Esophagus mucosa (tissue), 1 donor: ENCODE results near the gene RGS11. TPM values are rescaled to one million over a fixed set of nuclear protein-coding genes. Genes with fewer than 3 reads are reported as not detected.

Experiments
- ATAC-seq: fragments of 200-7000 bp; cut with Tn5 transposase; one replicate; pipeline ENCODE4 v1.9.1; 2020
- total RNA-seq: library from RNA; stranded (reverse); gene quantifications from one replicate; pipeline ENCODE4 v1.2.4, GENCODE V29; 2023
- donor health status: DM: yes; HTN: yes; CAD: no.

Gene RGS11
- total RNA-seq, 1 donor from 2014 or later: 0.92 TPM

DNA sequence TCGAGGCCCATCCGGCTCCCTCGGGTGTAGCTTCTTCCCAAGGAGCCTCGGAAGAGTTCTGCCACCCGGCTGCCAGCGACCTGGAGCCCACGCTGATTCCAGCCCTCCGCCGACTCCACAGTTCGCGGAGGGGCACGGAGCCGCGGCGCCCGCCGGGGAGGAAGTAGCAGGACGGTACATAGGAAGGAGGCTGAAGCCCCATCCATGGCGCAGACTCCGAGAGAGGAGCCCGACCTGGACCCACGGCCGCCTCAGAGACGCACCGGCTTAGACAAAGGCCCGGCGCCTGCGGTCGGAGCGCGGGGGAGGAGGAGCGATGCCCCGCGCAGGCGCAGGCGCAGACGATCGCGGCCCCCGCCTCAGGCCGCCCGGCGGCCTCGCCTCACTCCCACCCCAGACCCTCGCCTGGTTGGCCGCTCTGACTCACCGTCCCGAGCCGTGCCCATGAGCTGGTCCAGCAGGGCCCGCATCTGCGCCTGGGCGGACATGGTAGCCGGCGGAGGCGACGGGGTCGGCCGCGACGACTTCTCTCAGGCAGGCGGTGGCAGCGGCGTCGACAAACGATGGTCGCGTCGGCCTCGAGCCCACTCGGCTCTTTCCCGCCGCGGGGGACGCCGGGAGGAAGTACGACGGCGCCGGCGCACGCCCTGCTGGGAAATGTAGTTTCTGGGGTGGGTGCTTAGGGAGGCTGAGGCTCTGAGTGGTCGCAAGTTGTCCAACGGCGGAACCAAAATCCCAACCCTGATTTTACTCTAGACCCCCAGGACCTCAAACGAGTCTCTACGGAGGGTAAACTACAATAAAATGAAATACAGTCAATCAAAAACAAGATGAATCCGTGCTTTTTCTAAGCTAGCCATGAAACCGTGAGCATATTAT lies 46.7 kb downstream of the RGS11 start, which contains the start of gene LUC7L:
Gene LUC7L (minus strand): TSS at position 598 of the 879 bp plus-strand sequence. CDS start 110 bp downstream, at position 488.
- peak; percentile 87 for ATAC-seq

DNA sequence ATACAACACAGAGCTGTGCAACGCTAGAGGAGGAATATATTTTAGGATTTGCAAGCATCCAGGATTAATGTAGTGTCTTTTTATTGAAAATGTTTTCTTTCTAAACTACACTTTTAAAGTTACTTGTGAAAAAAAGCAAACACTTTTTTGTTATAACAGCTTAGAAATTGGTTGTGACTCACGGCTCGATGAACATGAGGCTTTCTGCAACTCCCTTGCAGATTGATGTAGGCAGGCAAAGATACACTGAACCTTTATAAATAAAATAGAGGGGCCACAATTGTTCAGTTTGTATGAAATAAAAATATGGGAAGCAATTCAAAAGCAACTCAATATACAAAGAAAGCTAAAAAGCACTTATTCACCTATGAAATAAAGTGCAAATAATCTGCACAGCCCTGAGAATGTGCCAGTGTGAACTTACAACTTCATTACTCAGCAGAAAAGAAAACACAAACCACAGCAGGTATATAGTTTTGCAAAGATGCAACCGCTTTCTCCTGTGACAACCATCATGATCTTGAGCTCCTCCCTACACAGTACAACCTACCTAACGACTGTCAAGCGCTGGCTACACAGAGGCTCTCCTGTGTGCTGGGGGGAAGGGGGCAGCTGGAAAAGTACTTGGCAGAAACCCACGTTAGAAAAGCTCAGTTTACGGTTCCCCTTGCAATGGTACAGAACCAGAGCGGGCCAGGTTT lies 47.4 kb downstream of the RGS11 start:
- peak; percentile 53 for ATAC-seq

DNA sequence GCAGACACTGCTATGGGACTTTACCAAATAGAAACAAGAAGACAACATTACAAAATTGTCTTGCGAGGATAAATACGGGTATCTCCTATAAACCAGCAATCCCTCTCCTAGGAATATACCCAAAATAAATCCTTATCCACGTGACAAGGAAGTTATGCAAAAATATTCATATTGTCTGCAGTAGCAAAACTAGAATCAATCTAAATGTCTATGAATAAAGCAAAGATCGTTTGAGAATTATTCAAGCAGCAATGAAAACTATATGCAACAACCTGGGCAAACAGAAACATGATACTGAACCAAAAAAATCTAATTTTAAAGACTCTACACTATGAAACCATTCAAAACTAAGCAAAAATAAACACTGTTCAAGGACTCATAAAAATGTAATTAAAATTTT lies 55.7 kb downstream of the RGS11 start:
- no peak for ATAC-seq

Other genes starting within 250 kb of the RGS11 start
- gene POLR3K, start 222.3 kb downstream of the RGS11 start, total RNA-seq: 9.5 TPM
- gene SNRNP25, start 222.1 kb downstream of the RGS11 start, total RNA-seq: 18.8 TPM
- gene RHBDF1, start 203.3 kb downstream of the RGS11 start, total RNA-seq: 21.8 TPM
- gene MPG, start 197.7 kb downstream of the RGS11 start, total RNA-seq: 46.5 TPM
- gene NPRL3, start 137.3 kb downstream of the RGS11 start, total RNA-seq: 20.5 TPM
- not detected for gene HBZ, start 123.3 kb downstream of the RGS11 start, total RNA-seq
- not detected for gene HBM, start 110.0 kb downstream of the RGS11 start, total RNA-seq
- gene HBA2, start 103.1 kb downstream of the RGS11 start, total RNA-seq: 8.2 TPM
- gene HBA1, start 99.3 kb downstream of the RGS11 start, total RNA-seq: 7.9 TPM
- gene HBQ1, start 95.5 kb downstream of the RGS11 start, total RNA-seq: not detected
- 23.3 TPM for gene LUC7L, start 46.5 kb downstream of the RGS11 start, total RNA-seq
- 56.4 TPM for gene FAM234A, start 41.1 kb downstream of the RGS11 start, total RNA-seq
- not detected for gene ARHGDIG, start 4.6 kb upstream of the RGS11 start, total RNA-seq
- not detected for gene PDIA2, start 7.2 kb upstream of the RGS11 start, total RNA-seq
- 15.3 TPM for gene AXIN1, start 76.8 kb upstream of the RGS11 start, total RNA-seq
- gene MRPL28, start 94.6 kb upstream of the RGS11 start, total RNA-seq: 50.8 TPM
- gene PGAP6, start 106.0 kb upstream of the RGS11 start, total RNA-seq: 14.5 TPM
- 25.3 TPM for gene NME4, start 121.3 kb upstream of the RGS11 start, total RNA-seq
- 8.4 TPM for gene DECR2, start 125.9 kb upstream of the RGS11 start, total RNA-seq
- 6.3 TPM for gene RAB11FIP3, start 149.7 kb upstream of the RGS11 start, total RNA-seq